ENCODE data around the gene RCOR2.

DNA sequence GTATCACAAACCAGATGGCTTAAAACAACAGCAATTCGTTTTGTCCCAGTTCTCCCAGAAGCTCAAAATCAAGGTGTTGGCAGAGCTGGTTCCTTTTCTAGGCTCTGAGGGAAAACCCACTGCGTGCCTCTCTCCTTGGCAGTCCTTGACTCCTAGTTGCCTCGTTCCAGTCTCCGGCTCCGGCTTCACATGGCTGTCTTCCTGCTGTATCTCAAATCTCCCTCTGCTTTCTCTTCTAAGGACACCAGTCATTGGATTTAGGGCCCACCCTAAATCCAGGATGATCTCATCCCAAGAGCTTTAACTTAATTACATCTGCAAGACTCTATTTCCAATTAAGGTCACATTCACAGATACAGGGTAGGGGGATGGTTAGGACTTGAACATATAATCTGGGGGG, 12.7 kb upstream of the RCOR2 start:
- TF ChIP-seq CTCF (IDR thresholded peaks at IDR 0.05; ENCODE audit: low read length) (no peak), EZH2 (IDR thresholded peaks at IDR 0.05; ENCODE audit: borderline replicate concordance, low read length) (no peak)

All from OCI-LY1 (cell line).